ENCODE measurements around the gene IGFL2.
"Not testable (repeated sequence)": the region's sequence is repeated elsewhere in the genome, so short reads cannot be mapped to it uniquely, and the experiment has no call there.

The IGFL2 gene
- total RNA-seq, result 0 reads per million in 3 experiments

- no peak for DNase-seq
Observed at GRCh38 chr19:46147791-46148288, at the start of gene IGFL2. Gene IGFL2, plus strand, starts transcription at chr19:46148238. Its CDS starts 41 bp downstream, at chr19:46148279.

- DNase-seq, result no peak
Observed at GRCh38 chr19:46100344-46100743, 47.7 kb upstream of the IGFL2 start.

- DNase-seq, result no peak
Observed at GRCh38 chr19:46101293-46101692, 46.7 kb upstream of the IGFL2 start.

GRCh38 chr19:46102333-46102732 lies 45.7 kb upstream of the IGFL2 start:
- DNase-seq, result not testable (repeated sequence)

- DNase-seq, result no peak
Observed at GRCh38 chr19:46107371-46107770, 40.7 kb upstream of the IGFL2 start.

GRCh38 chr19:46109876-46110275 lies 38.2 kb upstream of the IGFL2 start:
- DNase-seq, result no peak

- DNase-seq, result no peak
Observed at GRCh38 chr19:46111376-46111775, 36.7 kb upstream of the IGFL2 start.

- DNase-seq, result no peak
Observed at GRCh38 chr19:46112527-46112926, 35.5 kb upstream of the IGFL2 start.

- DNase-seq, result no peak
Observed at GRCh38 chr19:46113726-46114125, 34.3 kb upstream of the IGFL2 start.

- DNase-seq, result no peak
Observed at GRCh38 chr19:46115396-46116106, 32.5 kb upstream of the IGFL2 start.

- DNase-seq, result no peak
Observed at GRCh38 chr19:46116121-46116520, 31.9 kb upstream of the IGFL2 start.

- DNase-seq, result no peak
Observed at GRCh38 chr19:46118136-46118535, 29.9 kb upstream of the IGFL2 start.

GRCh38 chr19:46124638-46125115 lies 23.4 kb upstream of the IGFL2 start, which contains the start of gene IGFL3:
Gene IGFL3, minus strand, starts transcription at chr19:46124688. Its CDS starts 39 bp downstream, at chr19:46124649.
- no peak for DNase-seq

- no peak for DNase-seq
Observed at GRCh38 chr19:46125447-46125846, 22.6 kb upstream of the IGFL2 start.

GRCh38 chr19:46126086-46126580 lies 21.9 kb upstream of the IGFL2 start:
- DNase-seq, result no peak

GRCh38 chr19:46131485-46132143 lies 16.4 kb upstream of the IGFL2 start:
- DNase-seq, result no peak

GRCh38 chr19:46132508-46133100 lies 15.4 kb upstream of the IGFL2 start:
- DNase-seq, result no peak

- DNase-seq, result no peak
Observed at GRCh38 chr19:46133101-46133627, 14.9 kb upstream of the IGFL2 start.

GRCh38 chr19:46133777-46134241 lies 14.2 kb upstream of the IGFL2 start:
- no peak for DNase-seq

- DNase-seq, result no peak
Observed at GRCh38 chr19:46134527-46134926, 13.5 kb upstream of the IGFL2 start.

GRCh38 chr19:46137915-46138473 lies 10.0 kb upstream of the IGFL2 start:
- DNase-seq, result no peak

- DNase-seq, result no peak
Observed at GRCh38 chr19:46141421-46141820, 6.6 kb upstream of the IGFL2 start.

- DNase-seq, result no peak
Observed at GRCh38 chr19:46142294-46142693, 5.7 kb upstream of the IGFL2 start.
